OCI-LY1 (cell line): ENCODE measurements around the gene KIAA1614.

Experiments used
- EZH2 ChIP-seq: fragments of 200-600 bp; sonication (generic), shearing (Covaris generic); IDR thresholded peaks from 2 replicates; pipeline ENCODE4 v1.8.0; 2017; ENCODE audit warnings: borderline replicate concordance, mixed run types, mild to moderate bottlenecking, antibody characterized with exemption, low read length, moderate library complexity, mixed read lengths
- TF ChIP-seq, protein P1 (sequence below): fragments of 200-600 bp; sonication (generic), shearing (Covaris generic); IDR thresholded peaks from 2 replicates; pipeline ENCODE4 v1.5.1; 2017; ENCODE audit warnings: mild to moderate bottlenecking, antibody characterized with exemption, low read length, moderate library complexity, mixed read lengths

GRCh38 chr1:180969434-180969833, 56.7 kb downstream of the KIAA1614 start:
- TF ChIP-seq, protein P1, sequence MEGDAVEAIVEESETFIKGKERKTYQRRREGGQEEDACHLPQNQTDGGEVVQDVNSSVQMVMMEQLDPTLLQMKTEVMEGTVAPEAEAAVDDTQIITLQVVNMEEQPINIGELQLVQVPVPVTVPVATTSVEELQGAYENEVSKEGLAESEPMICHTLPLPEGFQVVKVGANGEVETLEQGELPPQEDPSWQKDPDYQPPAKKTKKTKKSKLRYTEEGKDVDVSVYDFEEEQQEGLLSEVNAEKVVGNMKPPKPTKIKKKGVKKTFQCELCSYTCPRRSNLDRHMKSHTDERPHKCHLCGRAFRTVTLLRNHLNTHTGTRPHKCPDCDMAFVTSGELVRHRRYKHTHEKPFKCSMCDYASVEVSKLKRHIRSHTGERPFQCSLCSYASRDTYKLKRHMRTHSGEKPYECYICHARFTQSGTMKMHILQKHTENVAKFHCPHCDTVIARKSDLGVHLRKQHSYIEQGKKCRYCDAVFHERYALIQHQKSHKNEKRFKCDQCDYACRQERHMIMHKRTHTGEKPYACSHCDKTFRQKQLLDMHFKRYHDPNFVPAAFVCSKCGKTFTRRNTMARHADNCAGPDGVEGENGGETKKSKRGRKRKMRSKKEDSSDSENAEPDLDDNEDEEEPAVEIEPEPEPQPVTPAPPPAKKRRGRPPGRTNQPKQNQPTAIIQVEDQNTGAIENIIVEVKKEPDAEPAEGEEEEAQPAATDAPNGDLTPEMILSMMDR = no peak
- no peak for TF ChIP-seq EZH2
